GM12801 (cell line): ENCODE results near the gene HIF1A.

Experiments
- TF ChIP-seq, protein P1 (sequence below): IDR thresholded peaks from one replicate; pipeline ENCODE4 v1.5.1; 2011; ENCODE audit warnings: control low read depth; ENCODE audit not compliant: insufficient read length; ENCODE audit errors: extremely low read depth

HIF1A gene

DNA sequence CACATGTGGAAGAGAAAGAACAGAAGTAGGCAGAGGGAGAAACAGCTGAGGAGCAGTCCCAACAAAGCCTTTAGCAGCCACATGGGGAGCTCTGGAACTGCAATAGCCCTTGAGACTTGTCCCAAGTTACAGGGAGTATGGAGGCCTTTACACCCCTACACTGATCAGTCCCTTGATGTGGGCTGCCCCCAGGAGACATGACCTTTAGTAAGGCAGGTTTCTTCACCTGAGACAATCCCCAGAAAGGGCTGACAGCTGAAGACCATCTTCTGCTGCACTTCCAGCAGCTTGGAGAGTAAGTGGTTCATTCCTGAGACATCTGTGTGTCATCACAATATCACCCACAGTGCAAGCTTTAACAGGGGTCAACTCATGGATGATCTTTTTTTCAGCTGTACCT lies 58.3 kb downstream of the HIF1A start:
- TF ChIP-seq, protein P1, sequence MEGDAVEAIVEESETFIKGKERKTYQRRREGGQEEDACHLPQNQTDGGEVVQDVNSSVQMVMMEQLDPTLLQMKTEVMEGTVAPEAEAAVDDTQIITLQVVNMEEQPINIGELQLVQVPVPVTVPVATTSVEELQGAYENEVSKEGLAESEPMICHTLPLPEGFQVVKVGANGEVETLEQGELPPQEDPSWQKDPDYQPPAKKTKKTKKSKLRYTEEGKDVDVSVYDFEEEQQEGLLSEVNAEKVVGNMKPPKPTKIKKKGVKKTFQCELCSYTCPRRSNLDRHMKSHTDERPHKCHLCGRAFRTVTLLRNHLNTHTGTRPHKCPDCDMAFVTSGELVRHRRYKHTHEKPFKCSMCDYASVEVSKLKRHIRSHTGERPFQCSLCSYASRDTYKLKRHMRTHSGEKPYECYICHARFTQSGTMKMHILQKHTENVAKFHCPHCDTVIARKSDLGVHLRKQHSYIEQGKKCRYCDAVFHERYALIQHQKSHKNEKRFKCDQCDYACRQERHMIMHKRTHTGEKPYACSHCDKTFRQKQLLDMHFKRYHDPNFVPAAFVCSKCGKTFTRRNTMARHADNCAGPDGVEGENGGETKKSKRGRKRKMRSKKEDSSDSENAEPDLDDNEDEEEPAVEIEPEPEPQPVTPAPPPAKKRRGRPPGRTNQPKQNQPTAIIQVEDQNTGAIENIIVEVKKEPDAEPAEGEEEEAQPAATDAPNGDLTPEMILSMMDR: no peak

DNA sequence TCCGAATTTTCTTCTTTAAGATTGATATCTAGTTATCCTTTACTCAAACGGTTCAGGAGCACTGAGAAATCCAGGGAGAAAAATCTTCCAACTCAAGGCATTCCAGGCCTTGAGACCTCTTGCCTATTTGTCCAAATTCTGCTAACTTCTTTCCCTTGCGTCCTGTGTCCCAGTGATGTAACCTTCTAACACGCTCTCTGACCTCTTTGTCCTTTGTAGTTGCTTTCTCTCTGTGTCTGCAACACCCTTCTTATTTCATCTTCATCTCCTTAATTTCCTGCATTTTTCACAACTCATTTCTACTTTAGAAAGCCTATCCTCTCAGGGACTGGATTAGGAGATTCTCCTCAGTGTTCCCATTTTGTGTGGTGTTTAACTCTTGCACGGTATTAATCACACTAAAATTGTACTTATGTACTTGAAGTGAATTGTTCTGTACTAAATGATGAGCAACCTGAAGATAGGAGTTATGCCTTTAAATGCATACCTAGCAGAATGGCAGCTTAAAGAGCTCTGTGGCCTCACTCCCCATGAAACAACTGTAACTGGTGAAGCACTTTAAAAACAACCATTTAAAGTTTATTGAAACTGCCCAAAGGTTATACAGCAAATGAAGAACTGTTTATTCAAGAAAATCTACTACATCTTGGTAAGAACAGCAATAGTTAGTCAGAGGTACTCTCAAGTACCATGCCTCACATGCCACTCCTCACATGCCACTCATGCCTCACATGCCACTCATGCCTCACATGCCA lies 59.5 kb downstream of the HIF1A start:
- TF ChIP-seq, protein P1: no peak

DNA sequence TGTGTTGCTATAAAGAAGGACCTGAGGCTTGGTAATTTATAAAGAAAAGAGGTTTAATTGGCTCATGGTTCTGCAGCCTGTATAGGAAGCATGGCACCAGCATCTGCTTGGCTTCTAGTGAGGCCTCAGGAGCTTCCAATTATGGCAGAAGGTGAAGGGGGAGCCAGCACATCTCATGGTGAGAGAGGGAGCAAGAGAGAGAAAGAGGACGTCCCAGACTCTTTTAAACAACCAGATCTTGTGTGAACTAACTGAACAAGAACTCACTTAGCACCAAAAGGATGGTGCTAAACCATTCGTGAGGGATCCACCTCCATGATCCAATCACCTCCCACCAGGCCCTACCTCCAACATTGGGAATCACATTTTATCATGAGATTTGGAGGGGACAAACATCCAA lies 60.8 kb downstream of the HIF1A start:
- TF ChIP-seq, protein P1: no peak

DNA sequence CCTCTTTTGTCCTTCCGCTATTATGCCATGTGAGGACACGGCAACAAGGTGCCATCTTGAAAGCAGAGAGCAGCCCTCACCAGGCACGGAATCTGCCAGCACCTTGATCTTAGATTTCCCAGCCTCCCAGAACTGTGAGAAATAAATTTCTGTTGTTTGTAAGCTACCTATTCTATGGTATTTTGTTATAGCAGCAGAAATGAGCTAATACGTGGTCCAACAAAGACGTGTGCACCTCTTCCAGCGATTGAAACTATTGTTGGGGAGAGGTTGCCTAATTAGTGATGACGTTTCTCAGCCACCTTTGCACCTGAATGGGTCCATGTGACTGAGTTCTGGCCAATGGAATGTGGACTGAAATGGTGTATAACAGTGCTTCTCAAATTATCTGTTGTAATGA lies 64.6 kb downstream of the HIF1A start:
- TF ChIP-seq, protein P1: no peak

DNA sequence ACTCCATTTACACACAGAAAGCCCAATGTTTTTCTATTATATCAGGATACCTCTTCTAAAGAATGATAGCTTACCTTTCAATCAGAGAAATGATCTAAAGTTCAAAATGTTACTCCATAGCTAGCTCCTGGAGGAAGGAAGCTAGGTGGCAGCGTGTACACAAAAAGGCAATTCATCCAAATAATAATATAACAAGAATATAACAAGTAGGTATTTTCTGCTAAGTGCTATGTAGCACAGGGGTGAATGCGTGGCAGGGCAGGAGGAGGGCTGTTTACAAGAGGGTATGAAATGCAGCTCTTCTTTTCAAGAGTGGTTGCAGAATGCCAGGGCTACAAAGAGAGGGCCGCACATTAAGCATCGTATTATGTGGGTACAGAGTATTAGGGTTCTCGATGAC lies 66.2 kb downstream of the HIF1A start:
- TF ChIP-seq, protein P1: no peak

DNA sequence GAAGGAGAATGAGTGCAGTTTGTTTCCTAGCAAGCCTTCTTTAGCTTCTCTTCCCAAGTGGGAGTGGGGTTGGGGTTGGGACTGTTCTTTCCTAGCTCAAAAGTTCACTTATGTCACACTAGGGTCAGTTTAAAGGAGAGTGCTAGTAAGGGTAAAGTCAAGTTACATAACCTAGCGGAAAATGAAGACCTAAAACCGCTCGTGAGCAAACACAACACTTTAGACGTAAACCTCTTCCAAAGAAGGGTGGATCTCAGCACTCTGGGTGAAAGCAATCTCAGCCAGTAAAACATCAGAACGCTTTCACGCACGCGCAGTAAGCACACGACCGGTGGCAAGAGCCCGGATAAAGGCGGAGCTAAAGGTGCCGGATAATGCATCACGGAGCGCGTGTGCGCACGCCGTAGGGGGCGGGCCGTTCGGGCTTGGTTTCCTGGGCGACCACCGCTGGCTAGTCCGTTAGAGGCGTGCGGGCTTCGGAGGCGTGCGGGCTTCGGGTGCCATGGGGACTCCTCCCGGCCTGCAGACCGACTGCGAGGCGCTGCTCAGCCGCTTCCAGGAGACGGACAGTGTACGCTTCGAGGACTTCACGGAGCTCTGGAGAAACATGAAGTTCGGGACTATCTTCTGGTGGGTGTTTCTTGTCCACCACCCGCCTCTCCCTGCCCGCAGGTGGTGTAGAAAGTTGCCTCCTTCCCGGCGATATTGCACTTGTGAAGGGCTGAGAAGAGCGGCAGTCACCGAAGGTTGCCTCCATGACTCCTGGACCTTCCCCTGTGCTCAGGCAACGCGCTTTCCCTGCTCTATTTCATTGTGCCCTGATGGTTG lies 66.9 kb downstream of the HIF1A start, which contains the start of gene SNAPC1:
Gene SNAPC1 (plus strand): TSS at position 462 of the 828 bp plus-strand sequence. CDS start 41 bp downstream, at position 503.
- TF ChIP-seq, protein P1: no peak

DNA sequence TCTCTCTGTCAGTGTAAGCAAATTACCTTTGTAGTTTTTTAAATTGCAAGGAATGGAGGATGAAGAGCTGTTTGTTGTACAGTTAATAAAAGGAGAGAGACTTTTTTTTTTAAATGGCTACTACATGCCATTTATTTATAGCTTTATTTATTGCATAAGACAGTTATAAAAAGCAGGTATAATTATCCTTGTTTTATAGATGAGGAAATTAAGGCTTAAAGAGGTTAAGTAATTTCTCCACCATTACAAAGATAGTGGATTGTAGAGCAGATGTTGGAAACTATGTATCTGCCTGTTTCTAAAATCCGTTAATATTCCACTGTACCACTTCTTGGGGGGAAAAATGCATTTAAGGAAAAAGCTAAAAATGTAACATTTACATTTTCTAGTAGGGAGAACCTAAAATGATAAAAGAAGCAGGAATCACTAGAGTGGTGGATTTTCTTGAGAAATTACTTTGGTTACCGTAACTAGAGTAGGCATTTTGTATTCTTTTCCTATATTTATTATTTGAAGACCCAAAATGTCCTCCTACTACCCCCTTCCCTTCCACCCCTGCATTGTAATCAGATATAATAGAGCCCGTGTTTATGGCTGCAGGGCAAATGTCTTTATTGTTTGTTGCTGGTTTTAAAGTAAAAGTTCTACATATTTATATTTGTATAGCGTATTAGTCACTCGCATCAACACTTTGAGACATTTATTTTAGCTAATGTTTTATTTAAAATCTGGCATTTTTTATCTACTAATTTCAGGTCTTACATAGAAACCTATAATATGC lies 69.2 kb downstream of the HIF1A start:
- TF ChIP-seq, protein P1: no peak
